ENCODE measurements around the gene ZNF557. TPM values are rescaled to one million over a fixed set of nuclear protein-coding genes. Genes with fewer than 3 reads are reported as not detected.

The ZNF557 gene
- total RNA-seq, 2 donors from 2014 or later: 14.0 to 17.3 TPM

- H3K27ac Mint-ChIP-seq: no peak overlapping the region
- DNase-seq (ENCODE audit: low spot score): no peak
- no peak for ATAC-seq
- H3K4me3 Mint-ChIP-seq: no peak overlapping the region
- no peaks in the 10 kb centered on the region for H3K27me3 Mint-ChIP-seq
- no peaks in the 10 kb centered on the region for H3K9me3 Mint-ChIP-seq
- peaks cover 5% of the 10 kb centered on the region for H3K36me3 Mint-ChIP-seq
- no peaks in the 10 kb centered on the region for H3K4me1 Mint-ChIP-seq (ENCODE audit: low read depth in 2 of 2)
Measured at GRCh38 chr19:7124782-7125181, 55.3 kb downstream of the ZNF557 start.

DNA sequence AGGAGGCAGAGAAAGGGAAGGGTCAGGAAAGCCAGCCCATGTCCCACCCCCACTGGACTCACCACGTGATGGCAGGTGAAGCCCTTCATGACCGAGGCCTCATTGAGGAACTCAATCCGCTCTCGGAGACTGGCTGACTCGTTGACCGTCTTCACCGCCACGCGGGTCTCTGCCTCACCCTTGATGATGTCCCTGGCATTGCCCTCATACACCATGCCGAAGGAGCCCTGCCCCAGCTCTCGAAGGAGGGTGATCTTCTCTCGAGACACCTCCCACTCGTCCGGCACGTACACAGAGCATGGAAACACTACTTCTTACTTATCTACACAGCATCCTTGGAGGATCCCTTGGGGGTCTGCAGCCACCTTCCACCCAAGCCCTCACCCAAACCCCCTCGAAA lies 55.7 kb downstream of the ZNF557 start:
- H3K36me3 Mint-ChIP-seq: peaks cover 5% of the 10 kb centered on the region
- H3K9me3 Mint-ChIP-seq: no peaks in the 10 kb centered on the region
- no peaks in the 10 kb centered on the region for H3K27me3 Mint-ChIP-seq
- no peak for DNase-seq (ENCODE audit: low spot score)
- H3K27ac Mint-ChIP-seq: no peak overlapping the region
- H3K4me1 Mint-ChIP-seq (ENCODE audit: low read depth in 2 of 2): no peaks in the 10 kb centered on the region
- no peak for ATAC-seq
- H3K4me3 Mint-ChIP-seq: no peak overlapping the region

GRCh38 chr19:7126132-7126531 lies 56.6 kb downstream of the ZNF557 start:
- Mint-ChIP-seq H3K27ac (no peak overlapping the region), H3K9me3 (no peaks in the 10 kb centered on the region), H3K36me3 (peaks cover 5% of the 10 kb centered on the region), H3K4me1 (ENCODE audit: low read depth in 2 of 2) (no peaks in the 10 kb centered on the region), H3K4me3 (no peak overlapping the region), H3K27me3 (no peaks in the 10 kb centered on the region)
- no peak for DNase-seq (ENCODE audit: low spot score)
- no peak for ATAC-seq

GRCh38 chr19:7130043-7130442 lies 60.5 kb downstream of the ZNF557 start:
- Mint-ChIP-seq H3K9me3 (no peaks in the 10 kb centered on the region), H3K4me3 (no peak overlapping the region), H3K27ac (no peak overlapping the region), H3K4me1 (ENCODE audit: low read depth in 2 of 2) (no peaks in the 10 kb centered on the region), H3K36me3 (no peaks in the 10 kb centered on the region), H3K27me3 (no peaks in the 10 kb centered on the region)
- ATAC-seq (no peak), DNase-seq (ENCODE audit: low spot score) (no peak)

DNA sequence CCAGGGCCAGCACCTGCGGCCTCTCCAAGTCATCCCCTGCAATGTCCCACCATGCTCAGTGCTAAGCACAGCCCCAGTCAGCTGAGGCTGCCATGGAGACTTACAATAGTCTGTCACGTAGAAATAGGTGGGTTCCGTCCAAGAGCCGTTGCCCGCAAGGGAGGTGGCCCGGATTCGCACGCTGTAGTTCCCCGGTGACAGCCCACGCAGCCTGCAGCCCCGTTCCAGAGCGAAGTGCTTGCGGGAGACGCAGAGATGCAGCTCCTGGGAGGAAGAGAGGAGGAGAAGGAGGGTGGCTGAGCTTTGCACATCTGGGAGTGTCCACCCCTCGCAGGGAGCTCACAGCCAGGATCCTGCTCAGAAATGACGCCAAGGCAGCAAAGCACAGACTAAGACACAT lies 62.6 kb downstream of the ZNF557 start:
- DNase-seq (ENCODE audit: low spot score): no peak
- Mint-ChIP-seq H3K36me3 (no peaks in the 10 kb centered on the region), H3K4me3 (no peak overlapping the region), H3K4me1 (ENCODE audit: low read depth in 2 of 2) (no peaks in the 10 kb centered on the region), H3K9me3 (no peaks in the 10 kb centered on the region), H3K27me3 (no peaks in the 10 kb centered on the region), H3K27ac (no peak overlapping the region)
- no peak for ATAC-seq

DNA sequence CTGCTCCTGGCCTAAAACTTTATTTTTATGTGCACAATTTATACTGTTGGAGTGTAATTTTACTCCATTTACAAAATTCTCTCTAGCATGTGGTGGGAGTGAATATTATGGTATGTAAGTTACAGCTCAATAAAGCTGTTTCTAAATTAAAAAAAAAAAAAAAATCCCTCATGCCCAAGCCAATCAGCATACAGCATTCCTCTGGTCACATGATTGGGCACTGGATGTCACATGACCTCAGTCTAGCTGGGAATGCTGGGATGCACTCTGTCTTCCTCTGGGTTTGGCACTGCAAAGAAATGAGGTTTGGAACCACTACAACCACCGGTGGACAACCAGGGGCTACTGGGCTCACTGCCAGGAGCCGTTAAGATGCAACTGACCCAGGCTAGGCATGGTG lies 67.6 kb downstream of the ZNF557 start:
- Mint-ChIP-seq H3K27ac (no peak overlapping the region), H3K4me1 (ENCODE audit: low read depth in 2 of 2) (no peaks in the 10 kb centered on the region), H3K36me3 (no peaks in the 10 kb centered on the region), H3K27me3 (no peaks in the 10 kb centered on the region), H3K9me3 (no peaks in the 10 kb centered on the region), H3K4me3 (no peak overlapping the region)
- no peak for DNase-seq (ENCODE audit: low spot score)
- no peak for ATAC-seq

Other genes with a start within 250 kb of the ZNF557 start
- gene ADGRE1, start 182.1 kb upstream of the ZNF557 start, total RNA-seq: 1 to 10 TPM in 1 of 2 donors, under 1 TPM in 1; 1.00 to 2.0 TPM
- gene MBD3L2B, start 48.3 kb upstream of the ZNF557 start, total RNA-seq: not detected
- gene MBD3L5, start 39.1 kb upstream of the ZNF557 start, total RNA-seq: not detected
- not detected for gene MBD3L4, start 29.5 kb upstream of the ZNF557 start, total RNA-seq
- not detected for gene MBD3L2, start 20.4 kb upstream of the ZNF557 start, total RNA-seq
- not detected for gene MBD3L3, start 11.0 kb upstream of the ZNF557 start, total RNA-seq
- 1 to 10 TPM; 1.1 to 1.7 TPM for gene INSR, start 224.7 kb downstream of the ZNF557 start, total RNA-seq